Activated CD8-positive, alpha-beta T cell treated with anti-CD3 and anti-CD28 coated beads for 36 hours (primary cell): ENCODE results near the gene SIVA1. TPM values are rescaled to one million over a fixed set of nuclear protein-coding genes. Genes with fewer than 3 reads are reported as not detected.

Experiments
- ATAC-seq: fragments of 200-7000 bp; cut with Tn5 transposase; one replicate; pipeline ENCODE4 v1.10.0; 2021; ENCODE audit warnings: mild to moderate bottlenecking, moderate library complexity
- CTCF ChIA-PET: fragments of 350-600 bp; sonication (Branson Sonifier 250); formaldehyde crosslinking; loops from one replicate; lab custom pipeline; 2021; ENCODE audit warnings: antibody characterized with exemption; lab: Charles Lee
- POLR2A ChIA-PET: fragments of 350-600 bp; sonication (Branson Sonifier 250); formaldehyde crosslinking; loops from one replicate; lab custom pipeline; 2021; ENCODE audit warnings: antibody characterized with exemption; lab: Charles Lee
- DNase-seq: peaks from one replicate; pipeline ENCODE4 v3.0.0-alpha.2; 2020
- H3K27ac Mint-ChIP-seq: one replicate; pipeline ENCODE4 v1.8.0; 2021; ENCODE audit warnings: mild to moderate bottlenecking, mixed read lengths
- H3K27me3 Mint-ChIP-seq: one replicate; pipeline ENCODE4 v1.8.0; 2021; ENCODE audit warnings: mixed read lengths
- H3K36me3 Mint-ChIP-seq: one replicate; pipeline ENCODE4 v1.8.0; 2021; ENCODE audit warnings: low read depth, mixed read lengths
- H3K4me1 Mint-ChIP-seq: one replicate; pipeline ENCODE4 v1.8.0; 2021; ENCODE audit warnings: low read depth, mixed read lengths
- H3K4me3 Mint-ChIP-seq: one replicate; pipeline ENCODE4 v1.8.0; 2021; ENCODE audit warnings: mild to moderate bottlenecking, moderate library complexity, mixed read lengths
- H3K9me3 Mint-ChIP-seq: one replicate; pipeline ENCODE4 v1.8.0; 2021; ENCODE audit warnings: mixed read lengths
- intact Hi-C: fragments of 100-400 bp; cut with micrococcal nuclease; formaldehyde crosslinking; loops from one replicate; pipeline ENCODE4 v1.10.0; 2022
- total RNA-seq, 2 experiments: library from RNA; stranded (reverse); gene quantifications; one replicate each; pipeline ENCODE4 v1.2.3, GENCODE V29; 2021
- TF ChIP-seq, protein P1 (sequence below): fragments of 200-600 bp; IDR thresholded peaks from one replicate; pipeline ENCODE4 v1.8.0; 2022; ENCODE audit warnings: antibody characterized with exemption, mild to moderate bottlenecking

SIVA1 gene
- total RNA-seq, 2 experiments from 2014 or later, result 115 to 125 TPM

DNA sequence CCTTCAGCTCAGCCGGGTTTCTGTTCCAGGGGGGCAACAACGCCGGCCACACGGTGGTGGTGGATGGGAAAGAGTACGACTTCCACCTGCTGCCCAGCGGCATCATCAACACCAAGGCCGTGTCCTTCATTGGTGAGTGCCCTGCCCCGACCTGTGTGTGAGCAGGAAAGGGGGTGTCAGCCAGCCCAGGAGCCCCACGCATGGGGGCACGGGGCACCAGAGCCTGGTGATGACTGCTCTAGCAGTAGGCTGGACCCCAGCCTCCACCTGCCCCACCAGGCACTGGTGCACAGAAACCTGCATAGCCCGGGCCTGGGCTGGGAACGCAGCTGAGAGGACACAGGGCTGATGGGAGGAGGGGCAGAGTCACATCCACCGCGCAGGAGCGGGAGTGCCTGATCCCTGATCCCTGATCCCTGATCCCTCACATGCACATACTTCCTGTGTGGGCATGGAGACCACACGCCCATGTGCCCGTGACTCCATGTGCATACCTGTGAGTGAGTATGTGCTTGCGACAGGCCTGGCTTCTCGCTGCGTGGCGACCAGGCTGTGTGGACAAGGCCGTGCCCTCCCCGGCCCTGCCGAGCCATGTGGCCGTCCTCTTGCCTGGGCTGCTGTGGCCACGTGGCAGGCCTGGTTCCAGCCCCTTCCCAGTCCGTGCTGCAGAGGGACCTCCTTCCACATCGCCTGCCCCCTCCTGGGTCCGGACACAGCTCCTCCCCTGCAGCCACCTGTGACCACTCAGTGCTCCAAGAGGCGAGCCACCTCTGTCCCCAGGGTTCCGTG lies 17.8 kb upstream of the SIVA1 start:
- H3K4me3 Mint-ChIP-seq, result no peak overlapping the region
- ChIA-PET CTCF (interaction anchor here (1.8 kb wide), 1 partner anchor 19 kb away, joined by 5 read pairs; no protein-coding TSS in a partner anchor), POLR2A (interaction anchor here (0.5 kb wide), 1 partner anchor 13 kb away, joined by 3 read pairs; no protein-coding TSS in a partner anchor)
- DNase-seq (no peak), ATAC-seq (no peak)
- TF ChIP-seq, protein P1, sequence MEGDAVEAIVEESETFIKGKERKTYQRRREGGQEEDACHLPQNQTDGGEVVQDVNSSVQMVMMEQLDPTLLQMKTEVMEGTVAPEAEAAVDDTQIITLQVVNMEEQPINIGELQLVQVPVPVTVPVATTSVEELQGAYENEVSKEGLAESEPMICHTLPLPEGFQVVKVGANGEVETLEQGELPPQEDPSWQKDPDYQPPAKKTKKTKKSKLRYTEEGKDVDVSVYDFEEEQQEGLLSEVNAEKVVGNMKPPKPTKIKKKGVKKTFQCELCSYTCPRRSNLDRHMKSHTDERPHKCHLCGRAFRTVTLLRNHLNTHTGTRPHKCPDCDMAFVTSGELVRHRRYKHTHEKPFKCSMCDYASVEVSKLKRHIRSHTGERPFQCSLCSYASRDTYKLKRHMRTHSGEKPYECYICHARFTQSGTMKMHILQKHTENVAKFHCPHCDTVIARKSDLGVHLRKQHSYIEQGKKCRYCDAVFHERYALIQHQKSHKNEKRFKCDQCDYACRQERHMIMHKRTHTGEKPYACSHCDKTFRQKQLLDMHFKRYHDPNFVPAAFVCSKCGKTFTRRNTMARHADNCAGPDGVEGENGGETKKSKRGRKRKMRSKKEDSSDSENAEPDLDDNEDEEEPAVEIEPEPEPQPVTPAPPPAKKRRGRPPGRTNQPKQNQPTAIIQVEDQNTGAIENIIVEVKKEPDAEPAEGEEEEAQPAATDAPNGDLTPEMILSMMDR, result no peak
- no peak overlapping the region for H3K27ac Mint-ChIP-seq
- intact Hi-C loops, result no loop called here
- H3K4me1 Mint-ChIP-seq, result no peaks in the 10 kb centered on the region
- no peaks in the 10 kb centered on the region for H3K27me3 Mint-ChIP-seq
- H3K36me3 Mint-ChIP-seq, result no peaks in the 10 kb centered on the region
- H3K9me3 Mint-ChIP-seq, result no peaks in the 10 kb centered on the region

DNA sequence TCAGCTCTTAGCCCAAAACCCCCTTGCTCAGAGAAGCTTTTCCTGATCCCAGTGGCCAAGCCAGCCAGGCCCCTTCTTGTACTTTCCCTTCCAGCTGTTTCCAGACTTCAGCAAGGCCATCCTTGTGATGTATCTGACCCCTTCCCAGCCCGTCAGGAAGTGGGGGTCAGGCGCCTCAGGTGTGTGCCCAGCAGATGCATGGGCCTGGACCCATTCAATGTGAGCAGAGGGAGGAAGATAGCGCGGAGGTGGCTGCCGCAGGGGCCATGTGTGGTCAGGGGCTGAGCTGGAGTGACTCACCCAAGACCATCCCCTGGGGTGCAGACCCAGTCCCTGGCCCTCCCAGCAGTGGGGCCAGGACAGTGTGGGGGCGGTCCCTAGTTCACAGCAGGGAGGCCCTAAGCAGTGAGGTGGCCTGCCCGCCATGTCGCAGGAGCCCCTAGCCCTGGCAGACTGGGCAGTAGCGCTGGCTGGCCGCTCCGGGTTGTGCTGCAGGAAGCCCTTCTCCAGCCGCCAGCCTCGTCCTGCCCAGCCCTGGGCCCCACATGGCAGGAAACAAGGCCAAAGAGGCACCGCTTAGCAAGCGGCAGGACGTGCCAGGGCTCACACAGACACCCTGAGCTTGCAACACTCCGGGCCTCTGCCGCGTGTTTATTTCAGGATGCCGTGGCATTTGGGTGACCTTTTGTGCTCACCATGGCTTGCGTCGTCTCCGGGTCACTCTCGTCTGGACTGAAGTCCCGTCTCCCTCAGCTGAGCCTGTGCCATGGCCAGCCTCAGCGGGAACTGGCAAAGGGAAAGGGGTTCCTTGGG lies 16.9 kb upstream of the SIVA1 start:
- no peak for ATAC-seq
- H3K36me3 Mint-ChIP-seq, result no peaks in the 10 kb centered on the region
- H3K27ac Mint-ChIP-seq, result no peak overlapping the region
- no peak for DNase-seq
- TF ChIP-seq, protein P1, result no peak
- ChIA-PET POLR2A (interaction anchor here (0.5 kb wide), 1 partner anchor 14 kb away, joined by 3 read pairs; no protein-coding TSS in a partner anchor), CTCF (interaction anchor here (1.8 to 2.0 kb wide), 2 partner anchors 12 to 18 kb away, joined by 5 to 9 read pairs; partner anchors contain the start of gene ADSS1)
- no peak overlapping the region for H3K4me3 Mint-ChIP-seq
- intact Hi-C loops, result no loop called here
- no peaks in the 10 kb centered on the region for H3K4me1 Mint-ChIP-seq
- H3K27me3 Mint-ChIP-seq, result no peaks in the 10 kb centered on the region
- no peaks in the 10 kb centered on the region for H3K9me3 Mint-ChIP-seq

DNA sequence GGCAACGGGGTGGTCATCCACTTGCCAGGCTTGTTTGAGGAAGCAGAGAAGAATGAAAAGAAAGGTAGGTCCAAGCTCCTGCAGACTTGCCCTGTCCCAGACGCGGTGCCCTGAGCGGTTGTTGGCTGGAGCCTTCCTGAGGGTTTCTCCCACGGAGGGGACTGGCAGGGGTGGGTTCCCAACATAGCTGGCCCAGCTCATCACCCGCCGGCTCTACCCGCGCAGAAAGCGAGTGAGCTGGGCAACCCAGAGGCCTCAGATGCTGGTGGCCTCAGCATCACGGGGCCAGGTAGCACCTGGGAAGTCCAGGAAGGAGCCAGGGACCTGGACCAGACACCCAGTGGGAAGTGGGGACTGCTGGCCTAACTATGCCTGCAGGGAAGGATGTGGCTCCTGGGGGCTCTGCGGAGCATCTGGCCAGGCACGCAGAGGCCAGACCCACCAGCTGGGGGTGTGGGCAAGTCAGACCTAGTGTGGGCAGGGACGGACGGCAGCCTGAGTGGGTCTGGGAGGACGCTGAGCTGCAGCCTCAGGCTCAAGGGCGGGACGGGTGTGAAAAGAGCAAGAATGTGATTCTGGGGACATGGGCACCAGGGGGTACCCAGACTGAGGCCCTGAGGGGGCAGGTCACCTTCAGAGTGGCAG lies 14.4 kb upstream of the SIVA1 start:
- ChIA-PET POLR2A (interaction anchor here (1.2 kb wide), 2 partner anchors 14 to 43 kb away, joined by 3 read pairs; partner anchors contain the start of gene SIVA1), CTCF (interaction anchor here (1.1 to 2.0 kb wide), 3 partner anchors 14 to 30 kb away, joined by 3 to 9 read pairs (median 3); partner anchors contain the start of gene ADSS1)
- H3K4me1 Mint-ChIP-seq, result no peaks in the 10 kb centered on the region
- H3K27me3 Mint-ChIP-seq, result no peaks in the 10 kb centered on the region
- intact Hi-C loops, result no loop called here
- H3K9me3 Mint-ChIP-seq, result no peaks in the 10 kb centered on the region
- H3K27ac Mint-ChIP-seq, result no peak overlapping the region
- TF ChIP-seq, protein P1, result no peak
- H3K4me3 Mint-ChIP-seq, result no peak overlapping the region
- H3K36me3 Mint-ChIP-seq, result no peaks in the 10 kb centered on the region
- ATAC-seq (no peak), DNase-seq (no peak)

DNA sequence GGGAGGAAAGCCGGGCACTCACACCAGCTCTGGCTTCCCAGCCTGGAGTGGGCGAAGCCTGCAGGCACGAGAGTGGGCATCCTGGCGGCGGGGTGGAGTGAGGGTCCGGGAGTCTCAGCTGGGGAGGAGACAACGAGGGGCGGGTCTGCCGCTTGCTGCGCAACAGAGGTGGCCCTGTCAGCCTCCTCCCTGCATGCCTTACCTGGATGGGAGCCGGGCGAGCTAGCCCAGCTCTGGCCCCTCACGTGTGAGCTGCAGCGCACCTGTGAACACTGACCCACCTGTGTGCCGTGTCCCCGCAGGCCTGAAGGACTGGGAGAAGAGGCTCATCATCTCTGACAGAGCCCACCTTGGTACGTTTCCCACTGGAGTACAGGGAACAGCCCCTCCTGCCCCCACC lies 13.9 kb upstream of the SIVA1 start:
- no peak overlapping the region for H3K27ac Mint-ChIP-seq
- no peak overlapping the region for H3K4me3 Mint-ChIP-seq
- no peaks in the 10 kb centered on the region for H3K9me3 Mint-ChIP-seq
- H3K4me1 Mint-ChIP-seq, result no peaks in the 10 kb centered on the region
- intact Hi-C loops, result no loop called here
- no peaks in the 10 kb centered on the region for H3K36me3 Mint-ChIP-seq
- no peak for ATAC-seq
- DNase-seq, result no peak
- POLR2A ChIA-PET, result interaction anchor here (1.2 kb wide), 2 partner anchors 14 to 44 kb away, joined by 3 read pairs; partner anchors contain the start of gene SIVA1
- H3K27me3 Mint-ChIP-seq, result no peaks in the 10 kb centered on the region
- CTCF ChIA-PET, result interaction anchor here (1.0 to 1.2 kb wide), 2 partner anchors 30 to 73 kb away, joined by 3 read pairs; no protein-coding TSS in a partner anchor
- TF ChIP-seq, protein P1, result no peak
